COLO668 (cell line): ENCODE data around the gene ITPR1.

Experiments
- DNase-seq: peaks from one replicate; lab custom pipeline; 2025; ENCODE audit not compliant: unreplicated experiment; lab: John Stamatoyannopoulos, UW

Gene ITPR1

GRCh38 chr3:4711680-4711992 lies 218.5 kb downstream of the ITPR1 start:
- DNase-seq: no peak

GRCh38 chr3:4712109-4712508 lies 219.0 kb downstream of the ITPR1 start:
- no peak for DNase-seq

DNA sequence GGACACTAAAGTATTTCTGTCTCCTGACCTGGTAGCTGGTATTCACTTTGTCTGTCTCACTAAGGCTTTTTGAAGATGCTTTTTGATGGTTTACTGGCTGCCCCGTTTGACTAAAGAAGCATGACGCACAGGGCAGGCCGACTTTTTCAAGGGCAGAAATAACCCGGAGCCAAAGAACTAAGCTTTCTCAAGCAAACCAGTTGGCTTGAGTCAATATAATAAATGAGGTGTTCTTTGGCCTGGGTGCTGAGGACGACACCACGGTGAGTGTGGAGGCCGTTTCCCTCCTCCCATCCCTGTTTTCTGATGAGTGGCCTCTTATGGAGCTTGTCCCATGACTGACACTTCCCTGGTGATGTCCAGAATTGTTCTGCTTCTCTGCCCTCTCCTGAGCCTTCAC lies 220.9 kb downstream of the ITPR1 start:
- no peak for DNase-seq

GRCh38 chr3:4716266-4716665 lies 223.1 kb downstream of the ITPR1 start:
- no peak for DNase-seq

GRCh38 chr3:4716706-4717362 lies 223.7 kb downstream of the ITPR1 start:
- DNase-seq: no peak

GRCh38 chr3:4717363-4717740 lies 224.2 kb downstream of the ITPR1 start:
- DNase-seq: no peak

GRCh38 chr3:4718179-4718736 lies 225.1 kb downstream of the ITPR1 start:
- DNase-seq: no peak

DNA sequence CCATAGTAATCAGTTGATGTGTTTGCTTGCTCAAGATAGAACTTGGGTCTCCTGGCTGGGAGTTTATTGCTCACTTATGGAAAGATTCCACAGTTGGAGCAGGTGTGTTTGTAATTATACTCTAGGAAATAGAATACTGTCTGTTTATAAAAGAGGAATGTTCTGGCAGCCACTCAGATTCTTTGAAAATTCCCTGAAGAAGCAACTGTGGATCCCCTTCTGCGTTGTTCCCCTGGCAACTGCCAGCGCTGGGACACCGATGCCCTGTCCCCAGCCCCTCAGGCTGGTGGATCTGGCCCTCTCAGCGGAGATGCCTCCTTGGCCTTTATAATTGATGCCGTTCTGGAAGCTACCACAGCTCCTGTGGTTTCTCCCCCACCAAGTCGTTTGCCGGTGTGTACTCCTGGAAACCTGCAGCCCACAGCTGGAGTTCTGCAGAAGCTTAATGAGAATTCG lies 225.9 kb downstream of the ITPR1 start:
- no peak for DNase-seq

DNA sequence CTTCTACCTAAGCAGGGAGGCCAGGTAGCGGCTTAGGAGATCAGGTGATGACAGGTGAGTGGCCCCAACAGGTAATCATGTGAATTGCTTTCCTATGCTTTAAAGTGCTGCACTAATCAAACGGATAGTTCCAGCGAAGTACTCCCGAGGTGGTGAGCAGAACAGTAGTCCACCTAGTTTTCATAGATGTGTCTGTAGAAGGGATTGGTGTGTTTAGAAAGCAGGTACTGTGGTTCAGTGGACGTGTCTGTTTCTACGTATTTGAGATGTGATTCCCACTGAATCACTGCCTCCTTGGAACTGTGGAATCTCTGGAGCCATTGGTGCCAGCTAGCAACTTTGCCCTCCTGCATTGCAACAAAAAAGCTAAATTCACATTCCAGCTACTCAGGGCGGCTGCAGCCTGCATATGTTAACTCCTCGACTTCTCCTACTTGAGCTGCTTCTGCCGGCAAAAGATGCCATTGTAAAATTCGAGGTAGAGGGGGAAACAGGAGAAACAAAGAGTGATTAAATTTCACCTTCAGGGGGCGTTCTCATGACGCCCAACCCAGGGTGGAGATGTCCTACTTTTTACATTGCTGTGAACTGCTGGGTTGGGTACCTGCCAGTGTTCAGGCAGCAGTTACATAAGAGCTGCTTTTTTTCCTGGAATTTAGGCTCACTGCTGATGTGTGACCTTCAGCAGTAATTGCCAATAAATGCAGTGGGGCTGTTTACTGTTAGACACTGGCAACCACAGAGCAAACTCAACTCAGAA lies 227.3 kb downstream of the ITPR1 start:
- no peak for DNase-seq

- no peak for DNase-seq
Observed at GRCh38 chr3:4721511-4721911, 228.4 kb downstream of the ITPR1 start.

- DNase-seq: peak; percentile 16
Observed at GRCh38 chr3:4722103-4722502, 229.0 kb downstream of the ITPR1 start.

DNA sequence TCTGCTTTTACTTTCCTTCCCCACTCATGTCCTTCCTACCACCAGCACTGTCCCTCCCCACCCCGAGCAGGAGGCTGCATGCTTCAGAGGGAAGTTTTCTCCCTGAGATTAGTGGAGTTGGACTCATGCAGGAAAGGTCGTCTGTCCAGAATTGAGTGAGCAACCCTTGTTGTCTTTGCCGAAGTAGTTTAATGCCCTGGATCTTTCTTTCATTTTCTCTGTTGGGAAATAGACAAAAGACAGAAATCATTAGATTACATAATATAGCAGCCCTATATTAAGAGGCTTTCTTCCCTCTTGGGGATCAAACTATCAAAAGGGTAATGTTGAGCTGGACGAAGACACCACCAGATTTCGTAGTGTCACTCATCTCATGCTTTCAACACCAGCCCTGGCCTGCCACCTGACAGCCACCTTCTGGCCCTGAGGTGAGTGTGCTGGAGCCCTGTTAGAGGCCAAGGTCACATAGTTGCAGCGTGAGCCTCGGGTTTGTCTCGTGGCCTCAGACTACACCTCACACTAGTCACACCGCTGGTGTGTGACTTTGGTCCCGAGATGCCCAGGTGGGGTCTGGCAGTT lies 231.0 kb downstream of the ITPR1 start:
- no peak for DNase-seq

DNA sequence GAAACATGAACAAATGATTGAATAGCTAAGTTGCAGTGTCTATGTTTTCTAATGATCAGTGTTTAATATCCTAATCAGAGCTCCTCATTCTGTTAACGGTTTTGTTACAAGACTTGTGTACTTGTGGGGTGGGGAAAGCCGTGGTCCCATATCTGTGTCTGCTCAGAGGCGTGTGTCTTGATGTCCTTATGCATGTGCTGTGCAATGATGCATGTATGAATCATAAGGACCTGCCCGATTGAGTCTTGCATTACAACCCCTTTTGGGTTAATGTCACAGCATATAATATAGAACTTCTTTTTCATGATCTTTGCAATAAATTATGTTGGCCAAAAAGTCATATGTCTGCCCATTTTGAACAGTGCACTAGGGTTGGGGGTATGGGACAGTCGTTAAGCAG lies 233.4 kb downstream of the ITPR1 start:
- DNase-seq: no peak

DNA sequence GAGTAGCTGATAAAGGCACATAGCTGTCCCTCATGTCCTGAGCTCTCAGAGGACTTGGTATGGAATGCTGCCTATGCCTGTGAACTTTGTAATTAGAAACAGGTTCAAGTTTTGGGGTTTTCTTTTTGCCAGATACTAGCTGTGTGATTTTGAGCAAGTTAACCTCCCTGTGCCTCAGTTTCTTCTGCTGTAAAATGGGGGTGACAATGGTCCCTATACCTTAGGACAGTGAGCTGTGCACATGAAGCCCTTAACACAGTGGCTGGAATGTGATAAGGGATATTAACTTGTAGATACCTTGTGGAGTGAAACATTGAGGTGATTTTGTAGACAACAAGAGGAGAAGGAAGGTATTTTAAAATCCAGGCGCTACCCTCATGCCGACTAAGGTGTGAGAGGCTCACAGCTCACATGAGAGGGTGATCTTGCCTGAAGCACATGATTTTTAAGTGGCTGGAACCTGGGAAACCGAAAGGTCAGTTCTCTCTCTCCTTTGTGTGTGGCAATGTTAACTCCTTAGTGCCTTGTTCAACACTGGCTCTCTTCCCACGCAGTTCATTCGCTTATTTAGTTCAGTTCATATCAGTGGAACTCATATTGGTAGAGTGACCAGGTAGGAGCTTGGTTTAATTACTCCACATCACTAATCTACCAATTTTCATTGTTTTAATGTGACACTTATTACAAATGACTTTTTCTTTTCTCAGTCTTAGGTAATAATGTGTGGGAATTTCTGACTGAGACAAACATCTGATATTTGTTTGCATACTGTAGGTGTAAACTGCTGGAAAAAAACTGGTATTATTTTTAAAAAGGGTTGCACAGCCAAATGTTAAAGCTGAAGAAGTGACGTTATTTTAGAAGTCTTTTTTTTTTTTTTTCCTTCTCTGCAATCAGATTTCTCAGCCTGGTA lies 236.2 kb downstream of the ITPR1 start:
- no peak for DNase-seq

GRCh38 chr3:4730719-4731118 lies 237.6 kb downstream of the ITPR1 start:
- no peak for DNase-seq

DNA sequence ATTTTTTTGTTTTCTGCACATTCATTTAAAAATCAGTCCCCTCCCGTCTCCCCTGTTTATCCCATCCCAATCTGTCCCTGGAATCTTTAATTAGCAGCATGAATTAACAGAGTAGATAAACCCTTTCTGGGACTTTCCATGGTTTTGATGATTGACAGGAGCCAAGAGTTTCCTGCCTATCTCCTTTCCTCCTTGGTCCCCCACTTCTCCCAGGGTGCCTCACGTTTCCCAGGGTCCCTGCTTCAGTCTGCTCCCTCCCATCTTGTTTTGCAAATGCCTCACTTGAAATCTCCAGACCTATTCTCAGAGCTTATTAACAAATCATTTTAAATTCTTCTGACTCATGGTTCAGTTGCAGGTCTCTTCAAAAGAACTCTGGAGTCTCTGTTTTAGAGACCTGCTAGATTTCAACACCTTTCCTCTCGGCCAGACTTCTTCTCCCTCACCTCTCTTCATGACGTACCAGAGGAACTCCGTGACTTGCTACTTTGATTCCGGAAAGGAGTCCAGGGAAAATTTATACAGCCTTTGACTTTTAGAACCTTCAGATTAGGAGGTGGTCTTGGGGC lies 238.5 kb downstream of the ITPR1 start:
- no peak for DNase-seq

DNA sequence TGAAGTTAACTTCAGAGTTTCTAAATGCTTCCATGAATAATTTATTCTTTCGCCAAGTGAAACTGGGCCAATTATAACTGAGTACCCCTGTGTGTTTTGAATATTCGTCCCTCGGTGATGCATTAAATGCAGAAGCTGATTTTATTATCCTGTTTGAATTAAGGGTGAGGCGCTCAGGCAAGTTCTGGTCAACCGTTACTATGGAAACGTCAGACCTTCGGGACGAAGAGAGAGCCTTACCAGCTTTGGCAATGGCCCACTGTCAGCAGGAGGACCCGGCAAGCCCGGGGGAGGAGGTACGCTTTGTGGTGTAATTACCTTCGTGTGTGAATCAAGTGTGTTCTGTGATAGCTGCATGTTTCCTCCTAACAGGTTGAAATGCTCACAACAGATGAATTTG lies 239.8 kb downstream of the ITPR1 start:
- no peak for DNase-seq

GRCh38 chr3:4734454-4734853 lies 241.3 kb downstream of the ITPR1 start:
- DNase-seq: peak; percentile 71

DNA sequence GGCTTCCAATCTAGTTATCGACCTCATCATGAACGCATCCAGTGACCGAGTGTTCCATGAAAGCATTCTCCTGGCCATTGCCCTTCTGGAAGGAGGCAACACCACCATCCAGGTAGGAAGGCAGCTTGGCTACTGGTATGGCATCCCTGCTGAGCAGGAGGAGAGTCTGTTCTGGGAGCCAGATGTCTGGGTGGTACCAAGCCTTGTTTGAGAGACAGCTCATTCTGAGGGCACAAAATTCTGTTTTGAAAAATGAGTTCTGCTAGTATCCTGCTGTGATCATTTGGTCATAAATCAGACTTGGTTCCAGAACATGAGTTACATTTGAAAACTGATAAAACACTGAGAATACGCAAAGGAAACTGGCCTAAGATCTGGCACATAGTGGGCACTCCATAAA lies 242.1 kb downstream of the ITPR1 start:
- no peak for DNase-seq

DNA sequence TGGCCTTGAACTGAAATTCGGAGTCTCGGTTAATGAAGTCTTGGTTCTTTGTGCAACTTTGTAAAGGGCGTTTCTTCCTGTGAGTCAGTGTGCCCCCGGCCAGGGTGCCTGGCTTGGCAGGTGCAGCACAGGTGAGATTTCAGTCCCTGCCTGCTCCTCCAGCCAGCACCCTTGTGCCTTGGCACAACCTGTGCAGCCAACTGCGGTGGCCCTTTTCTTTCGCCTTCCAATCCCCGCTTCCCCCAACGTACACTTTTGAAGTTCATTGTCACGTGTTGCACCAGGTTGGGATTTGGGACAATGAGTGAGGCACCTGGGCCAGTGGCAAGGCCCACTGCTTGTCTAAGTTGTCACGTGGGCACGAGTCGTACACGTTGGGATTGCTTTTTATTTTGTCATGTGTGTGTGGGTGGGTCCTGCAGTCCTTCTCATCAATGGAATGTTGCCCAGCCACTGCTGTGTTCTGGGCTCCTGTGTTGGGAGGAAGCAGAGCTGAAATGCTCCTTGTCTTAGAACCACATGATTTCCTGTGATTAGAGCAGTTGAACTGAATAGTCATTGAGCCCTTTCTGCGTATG lies 243.2 kb downstream of the ITPR1 start:
- DNase-seq: no peak
